ENCODE results near the gene RPS6KB2.

Gene RPS6KB2

GRCh38 chr11:67434395-67434881, 6.1 kb downstream of the RPS6KB2 start:
- TF ChIP-seq TCF12 (IDR thresholded peaks at IDR 0.05; ENCODE audit: low read depth), result no peak
- TF ChIP-seq TEAD4 (IDR thresholded peaks at IDR 0.05), result no peak
- TF ChIP-seq CEBPB (IDR thresholded peaks at IDR 0.05), result no peak
- TF ChIP-seq EGR1 (IDR thresholded peaks at IDR 0.05), result no peak
- no peak for TF ChIP-seq REST (IDR thresholded peaks at IDR 0.05; ENCODE audit: low read depth)
- no peak for TF ChIP-seq EP300 (IDR thresholded peaks at IDR 0.05; ENCODE audit: borderline replicate concordance)
- TF ChIP-seq YY1 (IDR thresholded peaks at IDR 0.05; ENCODE audit: low read depth), result no peak
- no peak for TF ChIP-seq ZBTB7A (IDR thresholded peaks at IDR 0.05; ENCODE audit: low read depth)
- TF ChIP-seq MAX (IDR thresholded peaks at IDR 0.05), result no peak
- TF ChIP-seq RAD21 (IDR thresholded peaks at IDR 0.05; ENCODE audit: low read depth), result no peak

- TF ChIP-seq ZBTB7A (IDR thresholded peaks at IDR 0.05; ENCODE audit: low read depth) (no peak), CREB1 (IDR thresholded peaks at IDR 0.05; ENCODE audit: low read depth) (no peak), YY1 (IDR thresholded peaks at IDR 0.05; ENCODE audit: low read depth) (no peak), MAX (IDR thresholded peaks at IDR 0.05) (no peak), FOXM1 (IDR thresholded peaks at IDR 0.05; ENCODE audit: borderline replicate concordance, low read depth) (no peak), RAD21 (IDR thresholded peaks at IDR 0.05; ENCODE audit: low read depth) (no peak), NFIC (IDR thresholded peaks at IDR 0.05) (no peak), USF1 (IDR thresholded peaks at IDR 0.05) (no peak)
Observed at GRCh38 chr11:67435031-67435726, 6.9 kb downstream of the RPS6KB2 start.

GRCh38 chr11:67435727-67436458, 7.6 kb downstream of the RPS6KB2 start:
- TF ChIP-seq FOXM1 (IDR thresholded peaks at IDR 0.05; ENCODE audit: borderline replicate concordance, low read depth) (no peak), TAF1 (IDR thresholded peaks at IDR 0.05; ENCODE audit: low read depth) (no peak), EP300 (IDR thresholded peaks at IDR 0.05; ENCODE audit: borderline replicate concordance) (no peak), TEAD4 (IDR thresholded peaks at IDR 0.05) (no peak), CREB1 (IDR thresholded peaks at IDR 0.05; ENCODE audit: low read depth) (no peak), TCF12 (IDR thresholded peaks at IDR 0.05; ENCODE audit: low read depth) (no peak), YY1 (IDR thresholded peaks at IDR 0.05; ENCODE audit: low read depth) (no peak), REST (IDR thresholded peaks at IDR 0.05; ENCODE audit: low read depth) (no peak), MAX (IDR thresholded peaks at IDR 0.05) (no peak), RAD21 (IDR thresholded peaks at IDR 0.05; ENCODE audit: low read depth) (no peak)

- TF ChIP-seq FOXM1 (IDR thresholded peaks at IDR 0.05; ENCODE audit: borderline replicate concordance, low read depth), result no peak
- TF ChIP-seq TCF12 (IDR thresholded peaks at IDR 0.05; ENCODE audit: low read depth), result no peak
- TF ChIP-seq YY1 (IDR thresholded peaks at IDR 0.05; ENCODE audit: low read depth), result no peak
- TF ChIP-seq TAF1 (IDR thresholded peaks at IDR 0.05; ENCODE audit: low read depth), result no peak
- no peak for TF ChIP-seq NFIC (IDR thresholded peaks at IDR 0.05)
- TF ChIP-seq CEBPB (IDR thresholded peaks at IDR 0.05), result no peak
- TF ChIP-seq ZBTB7A (IDR thresholded peaks at IDR 0.05; ENCODE audit: low read depth), result no peak
- TF ChIP-seq CREB1 (IDR thresholded peaks at IDR 0.05; ENCODE audit: low read depth), result no peak
- no peak for TF ChIP-seq MAX (IDR thresholded peaks at IDR 0.05)
- no peak for TF ChIP-seq REST (IDR thresholded peaks at IDR 0.05; ENCODE audit: low read depth)
- TF ChIP-seq EGR1 (IDR thresholded peaks at IDR 0.05), result no peak
- TF ChIP-seq TEAD4 (IDR thresholded peaks at IDR 0.05), result no peak
- no peak for TF ChIP-seq RAD21 (IDR thresholded peaks at IDR 0.05; ENCODE audit: low read depth)
- no peak for TF ChIP-seq USF1 (IDR thresholded peaks at IDR 0.05)
- no peak for TF ChIP-seq EP300 (IDR thresholded peaks at IDR 0.05; ENCODE audit: borderline replicate concordance)
Observed at GRCh38 chr11:67436459-67437081, 8.3 kb downstream of the RPS6KB2 start.

All from Ishikawa (cell line).